ENCODE data around the gene NIPAL4. TPM values are rescaled to one million over a fixed set of nuclear protein-coding genes. Genes with fewer than 3 reads are reported as not detected.

Gene NIPAL4
- total RNA-seq, 1 donor from 2014 or later: 10.8 TPM

DNA sequence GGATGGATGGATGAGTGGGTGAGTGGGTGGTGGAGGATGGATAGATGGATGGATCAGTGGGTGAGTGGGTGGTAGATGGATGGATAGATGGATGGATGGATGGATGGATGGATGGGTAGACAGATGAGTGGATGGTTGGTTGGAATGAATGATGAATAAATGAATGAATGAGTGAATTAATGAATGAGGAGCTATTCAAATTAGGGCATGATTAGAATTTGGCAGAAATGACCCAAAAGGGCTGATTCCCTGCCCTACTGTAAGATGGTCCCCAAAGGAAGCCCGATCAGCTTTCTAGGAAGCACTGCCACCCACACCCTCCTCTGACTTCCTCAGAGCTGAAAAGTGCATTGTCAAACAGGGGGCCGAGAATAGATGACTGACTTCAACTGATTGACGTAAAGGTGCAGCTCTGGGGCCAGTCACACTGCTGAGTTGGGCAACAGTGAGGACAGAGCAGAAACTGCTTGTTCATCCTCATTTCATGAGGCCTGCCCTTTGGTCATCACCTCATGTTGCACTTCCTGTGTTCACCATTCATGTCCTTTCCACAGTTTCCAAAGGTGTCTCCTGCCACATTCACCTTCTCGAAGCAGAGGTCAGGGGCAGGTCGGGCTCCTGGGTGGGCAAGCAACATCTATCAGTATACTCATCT, 34.3 kb downstream of the NIPAL4 start:
- Histone ChIP-seq H3K4me3 (ENCODE audit: insufficient read depth, low read depth, low read length) (no peak overlapping the region), H2AFZ (ENCODE audit: low read depth, low read length) (no peak overlapping the region), H4K20me1 (ENCODE audit: insufficient read depth, low read length) (peaks cover 49% of the 10 kb centered on the region), H3K27me3 (ENCODE audit: insufficient read depth, low read length) (no peaks in the 10 kb centered on the region), H3K4me1 (ENCODE audit: insufficient read depth, low read length) (no peaks in the 10 kb centered on the region), H3K36me3 (ENCODE audit: insufficient read depth, low read length) (peaks cover 75% of the 10 kb centered on the region), H3K4me2 (ENCODE audit: low read length) (no peak overlapping the region), H3K9me3 (ENCODE audit: insufficient read depth, low read depth, low read length) (no peaks in the 10 kb centered on the region), H3K9ac (ENCODE audit: low read length) (no peak overlapping the region), H3K79me2 (ENCODE audit: insufficient read depth, low read length) (peaks cover 42% of the 10 kb centered on the region), H3K27ac (ENCODE audit: low read depth, low read length) (no peak overlapping the region)
- Mint-ChIP-seq H3K9me3 (ENCODE audit: unreplicated experiment) (no peaks in the 10 kb centered on the region), H3K4me1 (ENCODE audit: low read depth, unreplicated experiment) (peaks cover 4% of the 10 kb centered on the region), H3K36me3 (ENCODE audit: low read depth, unreplicated experiment) (peaks cover 26% of the 10 kb centered on the region), H3K27me3 (ENCODE audit: low read depth, unreplicated experiment) (no peaks in the 10 kb centered on the region), H3K4me3 (ENCODE audit: unreplicated experiment) (no peak overlapping the region), H3K27ac (ENCODE audit: unreplicated experiment) (no peak overlapping the region)
- FAIRE-seq: no peak
- no peak for DNase-seq (ENCODE audit: low read depth)
- TF ChIP-seq, protein P1, sequence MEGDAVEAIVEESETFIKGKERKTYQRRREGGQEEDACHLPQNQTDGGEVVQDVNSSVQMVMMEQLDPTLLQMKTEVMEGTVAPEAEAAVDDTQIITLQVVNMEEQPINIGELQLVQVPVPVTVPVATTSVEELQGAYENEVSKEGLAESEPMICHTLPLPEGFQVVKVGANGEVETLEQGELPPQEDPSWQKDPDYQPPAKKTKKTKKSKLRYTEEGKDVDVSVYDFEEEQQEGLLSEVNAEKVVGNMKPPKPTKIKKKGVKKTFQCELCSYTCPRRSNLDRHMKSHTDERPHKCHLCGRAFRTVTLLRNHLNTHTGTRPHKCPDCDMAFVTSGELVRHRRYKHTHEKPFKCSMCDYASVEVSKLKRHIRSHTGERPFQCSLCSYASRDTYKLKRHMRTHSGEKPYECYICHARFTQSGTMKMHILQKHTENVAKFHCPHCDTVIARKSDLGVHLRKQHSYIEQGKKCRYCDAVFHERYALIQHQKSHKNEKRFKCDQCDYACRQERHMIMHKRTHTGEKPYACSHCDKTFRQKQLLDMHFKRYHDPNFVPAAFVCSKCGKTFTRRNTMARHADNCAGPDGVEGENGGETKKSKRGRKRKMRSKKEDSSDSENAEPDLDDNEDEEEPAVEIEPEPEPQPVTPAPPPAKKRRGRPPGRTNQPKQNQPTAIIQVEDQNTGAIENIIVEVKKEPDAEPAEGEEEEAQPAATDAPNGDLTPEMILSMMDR (IDR thresholded peaks at IDR 0.05; ENCODE audit: insufficient read depth, low read depth, low read length): no peak
- no peak for TF ChIP-seq EZH2 (IDR thresholded peaks at IDR 0.05; ENCODE audit: insufficient read depth, low read length)

DNA sequence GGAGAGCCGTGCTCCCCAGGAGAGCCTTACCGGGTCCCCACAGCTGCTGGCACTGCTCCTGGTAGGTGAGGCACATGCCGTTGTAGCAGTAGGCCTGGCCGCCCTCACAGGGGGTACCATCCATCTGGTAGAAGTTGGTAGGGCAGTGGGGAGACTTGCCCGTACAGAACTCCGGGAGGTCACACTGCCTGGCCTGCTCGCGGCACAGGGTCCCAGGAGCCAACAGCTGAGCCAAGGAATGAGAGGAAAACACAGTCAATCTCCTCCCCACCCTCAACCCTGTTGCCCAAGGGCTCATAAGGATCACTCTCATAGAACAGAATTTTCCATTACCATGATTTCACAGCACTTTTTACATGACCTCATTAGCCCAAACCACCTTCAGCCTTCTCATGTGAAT, 36.9 kb downstream of the NIPAL4 start:
- FAIRE-seq (no peak), DNase-seq (ENCODE audit: low read depth) (no peak)
- no peak overlapping the region for H3K4me3 Mint-ChIP-seq (ENCODE audit: unreplicated experiment)
- no peaks in the 10 kb centered on the region for H3K4me1 ChIP-seq (ENCODE audit: insufficient read depth, low read length)
- peaks cover 4% of the 10 kb centered on the region for H3K4me1 Mint-ChIP-seq (ENCODE audit: low read depth, unreplicated experiment)
- H2AFZ ChIP-seq (ENCODE audit: low read depth, low read length): no peak overlapping the region
- no peak overlapping the region for H3K27ac Mint-ChIP-seq (ENCODE audit: unreplicated experiment)
- TF ChIP-seq, protein P1 (IDR thresholded peaks at IDR 0.05; ENCODE audit: insufficient read depth, low read depth, low read length): no peak
- no peak for TF ChIP-seq EZH2 (IDR thresholded peaks at IDR 0.05; ENCODE audit: insufficient read depth, low read length)
- no peak overlapping the region for H3K4me3 ChIP-seq (ENCODE audit: insufficient read depth, low read depth, low read length)
- no peaks in the 10 kb centered on the region for H3K9me3 Mint-ChIP-seq (ENCODE audit: unreplicated experiment)
- no peaks in the 10 kb centered on the region for H3K27me3 Mint-ChIP-seq (ENCODE audit: low read depth, unreplicated experiment)
- H3K79me2 ChIP-seq (ENCODE audit: insufficient read depth, low read length): peaks cover 53% of the 10 kb centered on the region
- peaks cover 56% of the 10 kb centered on the region for H4K20me1 ChIP-seq (ENCODE audit: insufficient read depth, low read length)
- H3K4me2 ChIP-seq (ENCODE audit: low read length): no peak overlapping the region
- no peak overlapping the region for H3K27ac ChIP-seq (ENCODE audit: low read depth, low read length)
- H3K9ac ChIP-seq (ENCODE audit: low read length): no peak overlapping the region
- H3K27me3 ChIP-seq (ENCODE audit: insufficient read depth, low read length): no peaks in the 10 kb centered on the region
- peaks cover 77% of the 10 kb centered on the region for H3K36me3 ChIP-seq (ENCODE audit: insufficient read depth, low read length)
- H3K36me3 Mint-ChIP-seq (ENCODE audit: low read depth, unreplicated experiment): peaks cover 31% of the 10 kb centered on the region
- H3K9me3 ChIP-seq (ENCODE audit: insufficient read depth, low read depth, low read length): no peaks in the 10 kb centered on the region

DNA sequence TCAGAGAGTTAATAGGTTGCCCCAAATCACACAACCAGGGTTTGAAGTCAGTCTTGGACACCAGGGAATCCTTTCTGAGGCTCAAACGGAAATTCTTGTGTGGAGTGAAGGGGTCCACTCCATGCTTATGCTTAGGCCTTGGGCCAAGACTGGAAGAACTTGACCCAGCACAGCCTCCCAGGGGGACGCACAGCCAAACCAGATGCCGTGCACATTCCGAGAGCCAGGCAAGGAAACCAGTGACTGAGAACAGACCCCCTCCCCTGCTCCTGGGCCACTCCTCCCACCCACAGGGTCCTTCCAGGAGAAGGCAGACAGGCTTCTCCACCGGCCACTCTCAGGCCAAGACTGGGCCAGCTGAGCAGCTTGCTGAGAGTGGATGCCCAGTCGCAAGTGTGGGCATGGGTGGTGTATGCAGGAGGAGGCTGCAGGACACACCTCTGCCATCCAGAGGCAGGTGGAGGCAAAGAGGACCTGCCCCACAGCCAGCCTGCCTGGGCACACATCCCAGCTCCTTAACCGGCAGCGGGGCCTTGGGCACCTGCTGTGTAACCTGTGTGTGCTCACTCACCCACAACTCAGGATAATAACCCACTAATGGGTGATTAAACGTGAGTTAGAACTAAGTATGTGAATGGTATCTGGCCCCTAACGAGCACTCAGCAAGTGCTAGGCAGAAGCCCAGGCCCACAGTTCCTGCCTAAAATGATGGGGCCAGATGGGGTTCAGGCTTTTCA, 38.0 kb downstream of the NIPAL4 start:
- no peak for FAIRE-seq
- peaks cover 60% of the 10 kb centered on the region for H3K79me2 ChIP-seq (ENCODE audit: insufficient read depth, low read length)
- no peak overlapping the region for H3K4me3 Mint-ChIP-seq (ENCODE audit: unreplicated experiment)
- H3K4me1 Mint-ChIP-seq (ENCODE audit: low read depth, unreplicated experiment): peaks cover 13% of the 10 kb centered on the region
- no peak overlapping the region for H2AFZ ChIP-seq (ENCODE audit: low read depth, low read length)
- no peak for DNase-seq (ENCODE audit: low read depth)
- no peak overlapping the region for H3K27ac ChIP-seq (ENCODE audit: low read depth, low read length)
- H3K36me3 Mint-ChIP-seq (ENCODE audit: low read depth, unreplicated experiment): peaks cover 36% of the 10 kb centered on the region
- peaks cover 79% of the 10 kb centered on the region for H3K36me3 ChIP-seq (ENCODE audit: insufficient read depth, low read length)
- no peaks in the 10 kb centered on the region for H3K4me1 ChIP-seq (ENCODE audit: insufficient read depth, low read length)
- no peak overlapping the region for H3K9ac ChIP-seq (ENCODE audit: low read length)
- H3K4me3 ChIP-seq (ENCODE audit: insufficient read depth, low read depth, low read length): no peak overlapping the region
- no peaks in the 10 kb centered on the region for H3K9me3 Mint-ChIP-seq (ENCODE audit: unreplicated experiment)
- H3K27ac Mint-ChIP-seq (ENCODE audit: unreplicated experiment): no peak overlapping the region
- H3K9me3 ChIP-seq (ENCODE audit: insufficient read depth, low read depth, low read length): no peaks in the 10 kb centered on the region
- no peak overlapping the region for H3K4me2 ChIP-seq (ENCODE audit: low read length)
- no peaks in the 10 kb centered on the region for H3K27me3 Mint-ChIP-seq (ENCODE audit: low read depth, unreplicated experiment)
- no peak for TF ChIP-seq EZH2 (IDR thresholded peaks at IDR 0.05; ENCODE audit: insufficient read depth, low read length)
- TF ChIP-seq, protein P1 (IDR thresholded peaks at IDR 0.05; ENCODE audit: insufficient read depth, low read depth, low read length): no peak
- peaks cover 62% of the 10 kb centered on the region for H4K20me1 ChIP-seq (ENCODE audit: insufficient read depth, low read length)
- no peaks in the 10 kb centered on the region for H3K27me3 ChIP-seq (ENCODE audit: insufficient read depth, low read length)

Measured in astrocyte (in vitro differentiated cells and primary cell).